D721Med (cell line): Measurements from ENCODE around the gene ZMIZ1.

Experiments
- DNase-seq: peaks from one replicate; pipeline ENCODE4 v3.0.0; 2011; ENCODE audit warnings: low spot score; ENCODE audit not compliant: insufficient read length
- FAIRE-seq: peaks from 2 replicates; lab custom pipeline; 2011; peaks lifted over from hg19 to GRCh38; lab: Jason Lieb, UNC
- TF ChIP-seq, protein P1 (sequence below): IDR thresholded peaks from 2 replicates; pipeline ENCODE4 v1.5.1; 2012; ENCODE audit warnings: mild to moderate bottlenecking, control low read depth; ENCODE audit not compliant: insufficient read depth; ENCODE audit errors: missing control alignments

ZMIZ1 gene

GRCh38 chr10:79293841-79294581 is 225.2 kb downstream of the ZMIZ1 start:
- TF ChIP-seq, protein P1, sequence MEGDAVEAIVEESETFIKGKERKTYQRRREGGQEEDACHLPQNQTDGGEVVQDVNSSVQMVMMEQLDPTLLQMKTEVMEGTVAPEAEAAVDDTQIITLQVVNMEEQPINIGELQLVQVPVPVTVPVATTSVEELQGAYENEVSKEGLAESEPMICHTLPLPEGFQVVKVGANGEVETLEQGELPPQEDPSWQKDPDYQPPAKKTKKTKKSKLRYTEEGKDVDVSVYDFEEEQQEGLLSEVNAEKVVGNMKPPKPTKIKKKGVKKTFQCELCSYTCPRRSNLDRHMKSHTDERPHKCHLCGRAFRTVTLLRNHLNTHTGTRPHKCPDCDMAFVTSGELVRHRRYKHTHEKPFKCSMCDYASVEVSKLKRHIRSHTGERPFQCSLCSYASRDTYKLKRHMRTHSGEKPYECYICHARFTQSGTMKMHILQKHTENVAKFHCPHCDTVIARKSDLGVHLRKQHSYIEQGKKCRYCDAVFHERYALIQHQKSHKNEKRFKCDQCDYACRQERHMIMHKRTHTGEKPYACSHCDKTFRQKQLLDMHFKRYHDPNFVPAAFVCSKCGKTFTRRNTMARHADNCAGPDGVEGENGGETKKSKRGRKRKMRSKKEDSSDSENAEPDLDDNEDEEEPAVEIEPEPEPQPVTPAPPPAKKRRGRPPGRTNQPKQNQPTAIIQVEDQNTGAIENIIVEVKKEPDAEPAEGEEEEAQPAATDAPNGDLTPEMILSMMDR: no peak
- DNase-seq: no peak
- no peak for FAIRE-seq

DNA sequence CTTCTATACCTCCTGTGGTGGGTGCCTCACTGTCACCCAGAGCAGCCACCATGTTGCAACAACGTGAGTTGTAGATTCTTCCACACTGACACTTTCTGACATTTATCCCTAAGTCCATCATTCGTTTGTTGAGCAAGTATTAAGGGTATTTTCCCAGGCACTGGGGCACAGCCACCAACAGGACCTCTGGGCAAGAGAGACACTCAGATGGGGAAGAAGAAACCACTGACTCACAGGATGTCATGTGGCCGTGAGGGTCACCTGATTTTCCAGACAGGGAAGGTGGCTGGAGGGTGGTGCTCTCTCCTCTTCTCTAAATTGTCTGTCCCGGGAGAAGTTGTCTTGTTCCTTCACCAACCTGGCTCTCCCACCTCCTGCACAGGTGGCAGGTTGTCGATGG is 226.8 kb downstream of the ZMIZ1 start:
- FAIRE-seq (no peak), DNase-seq (no peak)
- TF ChIP-seq, protein P1: no peak

DNA sequence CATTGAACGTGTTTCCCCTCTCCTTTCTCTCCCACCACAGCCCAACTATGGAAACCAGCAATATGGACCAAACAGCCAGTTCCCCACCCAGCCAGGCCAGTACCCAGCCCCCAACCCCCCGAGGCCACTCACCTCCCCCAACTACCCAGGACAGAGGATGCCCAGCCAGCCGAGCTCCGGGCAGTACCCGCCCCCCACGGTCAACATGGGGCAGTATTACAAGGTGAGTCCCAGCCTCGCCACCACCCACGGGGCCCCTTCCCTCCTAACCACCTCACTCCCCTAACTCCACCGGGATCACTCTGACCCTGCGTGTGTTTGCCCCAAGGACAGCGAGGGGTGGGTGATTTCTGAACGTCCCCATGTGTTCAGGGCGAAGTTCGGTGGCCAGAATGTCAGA is 227.7 kb downstream of the ZMIZ1 start:
- FAIRE-seq (no peak), DNase-seq (no peak)
- TF ChIP-seq, protein P1: no peak

- TF ChIP-seq, protein P1: no peak
- FAIRE-seq (no peak), DNase-seq (no peak)
Measured at GRCh38 chr10:79298403-79299244, 229.9 kb downstream of the ZMIZ1 start.

GRCh38 chr10:79299397-79300241 is 230.9 kb downstream of the ZMIZ1 start:
- FAIRE-seq: no peak
- TF ChIP-seq, protein P1: no peak
- DNase-seq: no peak

DNA sequence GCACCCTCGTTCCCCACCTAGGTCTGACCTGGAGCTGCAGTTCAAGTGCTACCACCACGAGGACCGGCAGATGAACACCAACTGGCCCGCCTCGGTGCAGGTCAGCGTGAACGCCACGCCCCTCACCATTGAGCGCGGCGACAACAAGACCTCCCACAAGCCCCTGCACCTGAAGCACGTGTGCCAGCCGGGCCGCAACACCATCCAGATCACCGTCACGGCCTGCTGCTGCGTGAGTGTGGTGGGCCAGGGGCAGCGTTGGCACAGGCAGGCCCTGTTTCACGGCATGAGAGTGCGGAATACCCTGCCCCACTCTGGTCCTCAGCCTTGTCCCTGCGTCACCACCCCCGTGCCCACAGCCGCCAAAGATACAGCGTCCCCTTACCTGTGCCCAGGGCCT is 231.9 kb downstream of the ZMIZ1 start:
- DNase-seq (no peak), FAIRE-seq (no peak)
- TF ChIP-seq, protein P1: no peak
